Measurements from ENCODE around the gene FOXK2.

DNA sequence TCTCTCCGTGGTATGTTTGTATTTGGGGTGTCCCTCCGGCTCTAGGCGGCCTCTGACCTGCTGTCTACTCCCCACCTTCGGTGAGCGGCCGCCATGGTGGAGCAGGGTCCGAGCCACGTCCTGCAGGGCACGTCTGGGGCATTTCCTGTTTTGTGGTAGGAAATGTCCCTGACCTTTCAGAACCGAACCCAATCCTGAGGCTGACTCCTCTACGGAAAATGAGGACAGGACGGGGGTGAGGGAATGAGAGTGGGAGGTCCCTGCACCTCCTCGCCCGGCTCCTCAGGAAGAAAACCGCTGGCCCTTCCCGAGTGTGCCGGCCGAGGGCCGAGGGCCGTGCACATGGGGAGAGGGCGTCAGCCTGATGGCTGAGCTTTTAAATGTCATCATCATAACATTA is 83.0 kb downstream of the FOXK2 start:
- TF ChIP-seq, protein P1, sequence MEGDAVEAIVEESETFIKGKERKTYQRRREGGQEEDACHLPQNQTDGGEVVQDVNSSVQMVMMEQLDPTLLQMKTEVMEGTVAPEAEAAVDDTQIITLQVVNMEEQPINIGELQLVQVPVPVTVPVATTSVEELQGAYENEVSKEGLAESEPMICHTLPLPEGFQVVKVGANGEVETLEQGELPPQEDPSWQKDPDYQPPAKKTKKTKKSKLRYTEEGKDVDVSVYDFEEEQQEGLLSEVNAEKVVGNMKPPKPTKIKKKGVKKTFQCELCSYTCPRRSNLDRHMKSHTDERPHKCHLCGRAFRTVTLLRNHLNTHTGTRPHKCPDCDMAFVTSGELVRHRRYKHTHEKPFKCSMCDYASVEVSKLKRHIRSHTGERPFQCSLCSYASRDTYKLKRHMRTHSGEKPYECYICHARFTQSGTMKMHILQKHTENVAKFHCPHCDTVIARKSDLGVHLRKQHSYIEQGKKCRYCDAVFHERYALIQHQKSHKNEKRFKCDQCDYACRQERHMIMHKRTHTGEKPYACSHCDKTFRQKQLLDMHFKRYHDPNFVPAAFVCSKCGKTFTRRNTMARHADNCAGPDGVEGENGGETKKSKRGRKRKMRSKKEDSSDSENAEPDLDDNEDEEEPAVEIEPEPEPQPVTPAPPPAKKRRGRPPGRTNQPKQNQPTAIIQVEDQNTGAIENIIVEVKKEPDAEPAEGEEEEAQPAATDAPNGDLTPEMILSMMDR (IDR thresholded peaks at IDR 0.05), result no peak
- no peak for TF ChIP-seq POLR2A (IDR thresholded peaks at IDR 0.05)
